HG03045 (cell line): Measurements from ENCODE around the gene EXOC6B.
"Not testable (repeated sequence)": the region's sequence is repeated elsewhere in the genome, so short reads cannot be mapped to it uniquely, and the experiment has no call there.

Experiments
- ATAC-seq: cut with Tn5 transposase; IDR thresholded peaks from one replicate; pipeline ENCODE4 v1.9.1; 2021; ENCODE audit warnings: mild to moderate bottlenecking, moderate library complexity; ENCODE audit not compliant: unreplicated experiment

Gene EXOC6B

GRCh38 chr2:72555943-72556342 lies 269.9 kb downstream of the EXOC6B start:
- ATAC-seq: no peak

GRCh38 chr2:72555363-72555762 lies 270.5 kb downstream of the EXOC6B start:
- not testable (repeated sequence) for ATAC-seq

- ATAC-seq: not testable (repeated sequence)
These were observed 270.9 kb downstream of the EXOC6B start for GRCh38 chr2:72554910-72555309.

- no peak for ATAC-seq
These were observed 271.5 kb downstream of the EXOC6B start for GRCh38 chr2:72554381-72554780.

GRCh38 chr2:72548081-72548764 lies 277.6 kb downstream of the EXOC6B start:
- no peak for ATAC-seq

GRCh38 chr2:72545790-72546189 lies 280.0 kb downstream of the EXOC6B start:
- no peak for ATAC-seq

GRCh38 chr2:72544554-72544953 lies 281.3 kb downstream of the EXOC6B start:
- no peak for ATAC-seq

GRCh38 chr2:72543497-72544216 lies 282.2 kb downstream of the EXOC6B start:
- no peak for ATAC-seq

- ATAC-seq: no peak
These were observed 286.7 kb downstream of the EXOC6B start for GRCh38 chr2:72539071-72539552.

- no peak for ATAC-seq
These were observed 287.3 kb downstream of the EXOC6B start for GRCh38 chr2:72538486-72538885.

GRCh38 chr2:72535586-72535985 lies 290.2 kb downstream of the EXOC6B start:
- ATAC-seq: not testable (repeated sequence)

- ATAC-seq: no peak
These were observed 292.1 kb downstream of the EXOC6B start for GRCh38 chr2:72533765-72534164.

- ATAC-seq: no peak
These were observed 298.4 kb downstream of the EXOC6B start for GRCh38 chr2:72527424-72527823.

GRCh38 chr2:72526623-72527022 lies 299.2 kb downstream of the EXOC6B start:
- ATAC-seq: no peak

- ATAC-seq: no peak
These were observed 301.8 kb downstream of the EXOC6B start for GRCh38 chr2:72524071-72524470.

- ATAC-seq: no peak
These were observed 310.1 kb downstream of the EXOC6B start for GRCh38 chr2:72515696-72516095.

GRCh38 chr2:72513011-72513410 lies 312.8 kb downstream of the EXOC6B start:
- ATAC-seq: no peak

GRCh38 chr2:72512376-72512775 lies 313.5 kb downstream of the EXOC6B start:
- no peak for ATAC-seq

GRCh38 chr2:72511906-72512305 lies 313.9 kb downstream of the EXOC6B start:
- ATAC-seq: no peak

- no peak for ATAC-seq
These were observed 328.1 kb downstream of the EXOC6B start for GRCh38 chr2:72497763-72498162.

GRCh38 chr2:72496479-72496878 lies 329.4 kb downstream of the EXOC6B start:
- no peak for ATAC-seq

- no peak for ATAC-seq
These were observed 331.4 kb downstream of the EXOC6B start for GRCh38 chr2:72494392-72494791.
